Fibroblast of villous mesenchyme (primary cell): Measurements from ENCODE around the gene ARMH1. TPM values are rescaled to one million over a fixed set of nuclear protein-coding genes. Genes with fewer than 3 reads are reported as not detected.
"Not testable (repeated sequence)": the region's sequence is repeated elsewhere in the genome, so short reads cannot be mapped to it uniquely, and the experiment has no call there.

Experiments
- DNase-seq: peaks from one replicate; pipeline ENCODE4 v3.0.0-alpha.2; 2010; ENCODE audit warnings: low read depth
- H3K4me3 ChIP-seq: 2 replicates; pipeline ENCODE4 v1.5.1; 2011; ENCODE audit warnings: low read depth, mild to moderate bottlenecking, low read length
- small RNA-seq: library from RNA; depleted of rRNA; stranded (forward); fragments of <200 nt; gene quantifications from one replicate; pipeline ENCODE3, GENCODE V24; 2012
- total RNA-seq: library from RNA; depleted of rRNA; stranded (reverse); fragments of >200 nt; gene quantifications from 2 replicates; pipeline ENCODE4 v1.2.3, GENCODE V29; 2012
- TF ChIP-seq, protein P1 (sequence below): IDR thresholded peaks from 2 replicates; pipeline ENCODE4 v1.5.1; 2012; ENCODE audit warnings: low read depth, mild to moderate bottlenecking, low read length; ENCODE audit not compliant: insufficient read depth

ARMH1 gene
- total RNA-seq, 1 donor, result 0.43 TPM

DNA sequence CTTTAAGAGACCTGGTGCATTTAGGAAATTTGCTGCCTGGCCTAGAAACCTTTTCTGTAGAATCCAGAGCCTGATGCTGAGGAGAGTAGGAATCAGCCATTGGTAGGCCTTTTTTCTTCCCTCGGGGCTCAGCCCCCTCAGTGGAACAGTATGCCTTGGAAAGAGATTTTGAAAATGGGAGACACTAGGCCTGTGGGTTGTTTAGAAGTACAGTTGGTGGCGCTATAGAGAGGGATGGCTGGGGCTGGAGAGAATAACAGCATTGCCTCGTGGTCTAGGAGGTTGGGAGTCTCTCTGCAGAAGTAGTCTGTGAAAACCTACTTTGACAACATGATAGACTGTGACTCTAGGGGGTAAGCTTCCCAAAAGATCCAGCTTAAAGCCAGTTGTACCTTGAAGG lies 73.4 kb downstream of the ARMH1 start:
- H3K4me3 ChIP-seq, result no peak overlapping the region
- TF ChIP-seq, protein P1, sequence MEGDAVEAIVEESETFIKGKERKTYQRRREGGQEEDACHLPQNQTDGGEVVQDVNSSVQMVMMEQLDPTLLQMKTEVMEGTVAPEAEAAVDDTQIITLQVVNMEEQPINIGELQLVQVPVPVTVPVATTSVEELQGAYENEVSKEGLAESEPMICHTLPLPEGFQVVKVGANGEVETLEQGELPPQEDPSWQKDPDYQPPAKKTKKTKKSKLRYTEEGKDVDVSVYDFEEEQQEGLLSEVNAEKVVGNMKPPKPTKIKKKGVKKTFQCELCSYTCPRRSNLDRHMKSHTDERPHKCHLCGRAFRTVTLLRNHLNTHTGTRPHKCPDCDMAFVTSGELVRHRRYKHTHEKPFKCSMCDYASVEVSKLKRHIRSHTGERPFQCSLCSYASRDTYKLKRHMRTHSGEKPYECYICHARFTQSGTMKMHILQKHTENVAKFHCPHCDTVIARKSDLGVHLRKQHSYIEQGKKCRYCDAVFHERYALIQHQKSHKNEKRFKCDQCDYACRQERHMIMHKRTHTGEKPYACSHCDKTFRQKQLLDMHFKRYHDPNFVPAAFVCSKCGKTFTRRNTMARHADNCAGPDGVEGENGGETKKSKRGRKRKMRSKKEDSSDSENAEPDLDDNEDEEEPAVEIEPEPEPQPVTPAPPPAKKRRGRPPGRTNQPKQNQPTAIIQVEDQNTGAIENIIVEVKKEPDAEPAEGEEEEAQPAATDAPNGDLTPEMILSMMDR, result no peak
- DNase-seq, result no peak

DNA sequence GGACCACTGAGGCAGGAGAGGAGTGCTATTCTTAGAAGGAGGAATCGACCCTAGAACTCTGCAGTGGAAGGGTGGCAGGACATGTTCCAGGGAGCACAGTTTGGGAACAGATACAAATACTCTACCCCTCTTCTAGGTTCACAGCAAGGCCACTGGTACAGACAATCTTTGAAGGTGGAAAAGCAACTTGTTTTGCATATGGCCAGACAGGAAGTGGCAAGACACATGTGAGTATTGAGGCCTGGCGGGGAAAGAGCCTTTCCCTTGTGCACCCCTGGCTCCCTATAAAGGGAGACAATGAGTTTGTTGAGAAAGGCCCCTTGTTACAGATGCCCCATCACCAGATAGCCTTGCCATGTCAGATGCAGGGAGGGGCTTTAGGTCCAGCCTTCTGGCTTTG lies 82.9 kb downstream of the ARMH1 start:
- no peak overlapping the region for H3K4me3 ChIP-seq
- TF ChIP-seq, protein P1, result no peak
- no peak for DNase-seq

DNA sequence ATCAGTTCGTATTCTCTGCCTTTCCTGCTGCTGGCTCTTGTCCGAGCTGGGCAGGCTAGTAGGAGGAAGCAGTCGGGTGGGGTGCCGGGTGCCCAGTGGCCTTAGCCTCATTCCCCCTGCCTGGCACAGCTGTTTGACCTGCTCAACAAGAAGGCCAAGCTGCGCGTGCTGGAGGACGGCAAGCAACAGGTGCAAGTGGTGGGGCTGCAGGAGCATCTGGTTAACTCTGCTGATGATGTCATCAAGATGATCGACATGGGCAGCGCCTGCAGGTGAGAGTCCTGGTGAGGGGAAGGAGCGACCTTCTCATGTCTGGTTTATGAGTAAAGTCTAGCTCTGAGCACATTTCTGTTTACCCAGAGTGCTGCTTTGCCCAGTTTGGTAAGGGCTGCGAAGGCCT lies 84.6 kb downstream of the ARMH1 start:
- H3K4me3 ChIP-seq, result no peak overlapping the region
- TF ChIP-seq, protein P1, result no peak
- DNase-seq, result no peak

DNA sequence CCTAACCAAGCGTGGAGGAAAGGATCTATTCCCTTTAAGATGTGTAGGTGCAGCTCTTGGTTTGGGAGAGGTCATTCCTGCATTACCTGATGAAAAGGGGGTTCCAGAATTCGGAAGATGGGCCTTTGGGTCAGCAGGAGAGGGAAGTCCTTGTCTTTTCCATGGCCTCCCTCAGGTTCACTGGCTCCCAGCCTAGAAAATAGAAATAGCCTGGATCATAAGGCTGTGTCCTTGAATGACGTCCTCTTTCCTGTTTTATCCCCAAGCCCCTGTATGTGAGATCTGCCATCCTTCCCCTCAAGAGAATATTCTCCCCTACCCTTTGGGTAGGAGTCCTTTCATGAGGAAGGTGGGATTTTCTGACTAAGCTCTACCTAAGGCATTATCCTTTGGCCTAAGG lies 86.4 kb downstream of the ARMH1 start:
- DNase-seq, result no peak
- H3K4me3 ChIP-seq, result no peak overlapping the region
- TF ChIP-seq, protein P1, result no peak

DNA sequence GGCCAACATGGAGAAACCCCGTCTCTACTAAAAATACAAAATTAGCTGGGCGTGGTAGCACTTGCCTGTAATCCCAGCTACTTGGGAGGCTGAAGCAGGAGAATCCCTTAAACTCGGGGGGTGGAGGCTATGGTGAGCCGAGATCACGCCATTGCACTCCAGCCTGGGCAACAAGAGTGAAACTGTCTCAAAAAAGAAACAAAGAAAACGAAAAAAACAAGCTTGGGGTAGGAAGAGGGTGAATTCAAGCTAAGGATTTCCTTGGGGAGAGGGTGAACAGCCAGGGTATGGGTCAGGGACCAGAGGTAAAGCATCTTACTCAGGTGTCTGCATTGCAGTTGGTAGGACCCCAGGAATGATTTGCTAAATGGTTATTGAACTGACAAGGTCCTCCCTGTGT lies 91.9 kb downstream of the ARMH1 start:
- not testable (repeated sequence) for DNase-seq, H3K4me3 ChIP-seq

Small RNA genes lying within 50 kb of the gene (small RNA-seq; reads per million reads assigned to genes)
- 352 reads per million, percentile 98 among the genes with 10 or more reads in this experiment for gene RNU5D-1
- 35.0 reads per million, percentile 95 among the genes with 10 or more reads in this experiment for gene RNU5F-1

Other genes starting within 250 kb of the ARMH1 start
- 6.4 and 7.3 TPM in 2 replicates for gene TMEM53, start 233 bp upstream of the ARMH1 start, total RNA-seq
- gene RNU5D-1, start 56.5 kb downstream of the ARMH1 start, total RNA-seq, result not detected in 2 replicates
- 18.7 and 26.8 TPM in 2 replicates for gene KIF2C, start 65.1 kb downstream of the ARMH1 start, total RNA-seq
- gene RPS8, start 100.8 kb downstream of the ARMH1 start, total RNA-seq, result 1,148 and 1,233 TPM in 2 replicates
- gene BEST4, start 113.5 kb downstream of the ARMH1 start, total RNA-seq, result not detected in 2 replicates
- gene PLK3, start 125.7 kb downstream of the ARMH1 start, total RNA-seq, result 44.0 and 44.5 TPM in 2 replicates
- gene DYNLT4, start 132.6 kb downstream of the ARMH1 start, total RNA-seq, result under 0.01 TPM in 1 of 2 replicates, not detected in the other
- 11.6 and 13.0 TPM in 2 replicates for gene BTBD19, start 133.8 kb downstream of the ARMH1 start, total RNA-seq
- under 0.01 and 0.32 TPM in 2 replicates for gene PTCH2, start 168.5 kb downstream of the ARMH1 start, total RNA-seq